Suppressor macrophage treated with lipopolysaccharide for 1 hour (primary cell): ENCODE measurements around the gene LRRK1.

Source experiments
- DNase-seq, 3 donors: peaks; one replicate each; pipeline ENCODE4 v3.0.0-alpha.2; 2020 to 2022

LRRK1 gene

DNA sequence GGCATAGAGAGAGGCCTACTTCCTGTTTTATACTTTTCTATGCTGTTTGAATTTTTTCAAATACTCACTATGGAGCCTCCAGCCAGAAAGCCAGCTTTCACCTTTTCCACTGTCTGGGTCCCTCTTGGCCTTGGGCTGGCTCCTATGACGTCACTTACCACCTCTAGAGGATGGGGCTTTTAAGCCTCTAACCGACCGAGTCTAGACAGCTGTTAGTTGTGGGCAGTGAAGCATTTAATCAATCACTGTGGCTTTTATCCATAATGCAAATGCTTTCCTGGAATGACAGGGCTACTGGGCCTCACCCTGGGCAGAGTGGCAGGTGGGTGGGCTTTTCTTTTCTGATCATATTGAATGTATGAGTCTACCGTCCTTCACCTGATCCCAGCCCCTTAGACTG lies 61.9 kb downstream of the LRRK1 start:
- DNase-seq: no peak

DNA sequence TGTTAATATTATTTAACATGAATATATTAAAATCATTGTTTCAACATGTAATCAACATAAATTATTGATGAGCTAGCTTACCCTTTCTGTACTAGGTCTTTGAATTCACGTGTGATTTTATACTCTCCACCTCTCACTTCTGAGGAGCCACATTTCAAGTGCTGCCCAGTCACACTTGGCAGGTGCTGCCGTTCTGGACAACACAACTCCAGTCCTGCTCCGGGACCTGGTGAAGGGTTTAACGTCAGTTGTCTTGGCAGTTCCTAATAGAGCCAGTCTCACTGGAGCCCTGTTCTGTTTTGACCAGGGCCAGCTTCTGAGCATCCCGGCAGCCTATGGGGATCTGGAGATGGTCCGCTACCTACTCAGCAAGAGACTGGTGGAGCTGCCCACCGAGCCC lies 64.1 kb downstream of the LRRK1 start:
- no peak for DNase-seq

GRCh38 chr15:100985401-100985800 lies 66.2 kb downstream of the LRRK1 start:
- DNase-seq: no peak

DNA sequence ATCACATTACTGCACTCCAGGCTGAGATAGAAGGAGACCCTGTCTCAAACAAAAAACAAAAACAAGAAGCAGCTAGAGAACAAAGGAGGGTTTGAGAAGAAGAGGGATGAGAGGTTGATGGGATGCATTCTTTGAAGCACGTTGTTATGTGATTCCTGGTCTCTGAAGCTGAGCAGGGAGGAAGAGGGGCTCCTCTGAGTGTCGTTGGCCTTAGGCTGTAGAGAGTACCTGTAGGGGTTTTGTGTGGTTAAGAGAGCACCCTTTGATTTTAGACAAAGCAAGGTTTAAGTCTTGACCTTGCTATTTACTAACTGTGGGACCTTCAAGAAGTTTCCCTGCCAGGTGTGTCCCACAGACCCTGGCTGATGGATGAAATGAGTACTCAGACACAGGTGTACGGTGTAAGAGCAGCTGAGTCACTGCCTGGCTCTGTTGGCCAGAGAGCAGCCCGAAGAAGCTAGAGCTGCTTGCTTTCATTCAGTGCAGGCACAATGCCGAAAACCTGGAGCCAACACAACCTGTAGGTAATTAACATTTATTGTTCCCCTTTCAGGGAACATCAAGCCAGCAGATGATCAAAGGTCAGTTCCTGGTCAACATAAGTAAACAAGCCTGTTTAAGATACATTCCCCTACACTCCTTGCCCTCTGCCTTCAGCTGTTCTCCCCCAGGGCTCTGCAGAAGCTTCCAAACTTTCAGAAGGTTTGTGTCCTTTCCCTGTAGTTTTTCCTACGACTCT lies 67.2 kb downstream of the LRRK1 start:
- no peak for DNase-seq

GRCh38 chr15:100987143-100987542 lies 68.0 kb downstream of the LRRK1 start:
- peak; percentile 73 to 82 (median 75) for DNase-seq

GRCh38 chr15:100988297-100988696 lies 69.1 kb downstream of the LRRK1 start:
- DNase-seq: no peak

DNA sequence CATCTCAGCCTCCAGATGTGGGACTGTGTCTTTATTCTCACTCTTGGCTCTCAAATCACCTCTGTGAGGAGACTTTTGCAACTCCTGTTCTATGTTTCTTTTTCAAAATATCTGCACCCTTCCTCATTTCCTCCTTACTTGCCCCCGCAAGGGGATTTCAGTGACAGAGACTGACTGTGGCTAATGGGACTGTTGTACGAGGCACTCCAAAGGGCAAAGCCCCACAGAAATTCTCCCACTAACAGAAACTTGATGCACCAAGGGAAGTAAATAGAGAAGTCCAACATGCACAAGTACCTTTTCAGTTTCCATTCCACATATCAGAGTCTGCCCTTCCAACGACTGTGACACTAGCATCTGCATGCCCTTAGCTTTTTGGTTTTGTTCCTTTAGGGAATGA lies 69.7 kb downstream of the LRRK1 start:
- DNase-seq: peak; percentile 66 to 73 (median 70)

- DNase-seq: no peak
Measured at GRCh38 chr15:100994597-100995446, 75.7 kb downstream of the LRRK1 start.

DNA sequence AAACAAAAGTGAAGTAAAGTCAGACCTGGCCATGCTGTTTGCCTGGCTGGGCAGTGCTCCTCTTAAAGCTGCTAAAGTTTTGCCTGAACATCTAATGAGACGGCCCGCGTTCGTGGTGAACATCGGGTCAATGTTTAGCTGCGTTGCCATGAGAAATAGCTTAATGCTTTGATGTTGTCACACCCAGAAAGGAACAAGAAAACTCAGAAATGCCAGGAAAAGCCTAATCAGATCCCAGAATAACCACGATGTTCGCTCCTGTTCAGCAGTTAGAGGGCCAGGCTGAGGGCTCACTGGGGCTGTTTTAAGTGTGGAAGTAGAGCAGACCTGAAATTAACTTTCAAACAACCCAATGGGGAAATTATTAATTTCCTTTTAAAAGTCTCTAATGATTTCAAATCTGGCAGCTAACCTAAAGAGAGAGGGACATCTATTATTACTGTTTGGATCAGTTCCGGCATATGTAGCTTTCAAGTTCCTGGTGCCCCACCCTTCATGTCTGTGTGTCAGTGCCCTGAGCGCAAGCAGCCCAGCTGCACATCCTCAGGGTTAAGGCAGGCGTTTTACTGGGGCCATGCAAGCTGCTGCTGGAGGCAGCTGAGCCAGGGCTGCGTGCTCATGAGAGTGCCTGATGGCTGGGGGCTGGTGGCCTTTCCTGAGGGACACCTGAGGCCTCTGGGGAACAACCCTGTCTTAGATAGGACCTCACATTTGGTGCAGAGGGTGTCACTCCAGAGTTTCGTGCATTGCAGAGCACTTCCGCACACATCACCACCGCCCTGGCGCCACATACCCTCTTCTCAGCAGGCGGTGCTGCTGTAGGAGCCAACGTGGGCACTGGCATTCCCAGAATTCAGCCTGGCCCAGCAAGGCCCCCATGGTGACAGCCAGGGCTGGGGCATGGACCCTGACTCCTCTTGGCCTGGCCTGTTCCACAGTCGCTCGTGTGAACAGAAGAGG lies 76.6 kb downstream of the LRRK1 start:
- DNase-seq: no peak

- DNase-seq: no peak
Measured at GRCh38 chr15:100997442-100997841, 78.3 kb downstream of the LRRK1 start.

DNA sequence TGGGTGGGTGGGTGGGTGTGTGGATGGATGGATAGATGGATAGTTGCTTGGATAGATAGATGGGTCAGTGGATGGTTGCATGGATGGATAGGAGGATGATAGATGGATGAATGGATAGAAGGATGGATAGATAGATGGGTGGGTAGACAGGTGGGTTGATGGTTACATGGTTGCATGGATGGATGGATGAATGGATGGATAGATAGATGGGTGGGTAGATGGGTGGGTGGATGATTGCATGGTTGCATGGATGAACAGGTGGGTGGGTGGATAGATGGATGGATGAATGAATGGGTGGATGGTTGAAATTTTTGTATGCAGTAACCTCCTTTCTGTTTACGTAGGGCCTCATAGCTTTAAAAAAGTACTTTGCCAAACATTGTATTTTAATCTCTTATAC lies 79.5 kb downstream of the LRRK1 start:
- no peak for DNase-seq

GRCh38 chr15:100999369-100999768 lies 80.2 kb downstream of the LRRK1 start:
- no peak for DNase-seq

DNA sequence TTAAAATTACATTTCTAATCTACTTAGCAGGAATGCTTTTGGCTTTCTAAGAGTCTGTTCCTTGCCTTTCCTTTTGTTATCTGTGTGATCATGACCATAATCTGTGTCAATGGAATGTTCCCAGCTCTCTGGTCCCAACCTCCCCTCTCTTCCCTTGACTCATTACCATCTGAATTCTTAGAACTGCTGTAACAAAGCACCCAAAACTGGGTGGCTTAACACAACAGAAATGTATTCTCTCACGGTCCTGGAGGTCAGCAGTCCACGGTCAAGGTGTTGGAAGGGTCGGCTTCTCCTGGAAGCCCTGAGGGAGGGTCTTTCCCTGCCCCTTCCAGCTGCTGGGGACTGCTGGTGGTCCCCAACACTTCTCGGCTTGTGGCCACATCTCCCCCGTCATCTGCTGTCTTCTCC lies 81.1 kb downstream of the LRRK1 start:
- no peak for DNase-seq

GRCh38 chr15:101001056-101001455 lies 81.9 kb downstream of the LRRK1 start:
- no peak for DNase-seq

DNA sequence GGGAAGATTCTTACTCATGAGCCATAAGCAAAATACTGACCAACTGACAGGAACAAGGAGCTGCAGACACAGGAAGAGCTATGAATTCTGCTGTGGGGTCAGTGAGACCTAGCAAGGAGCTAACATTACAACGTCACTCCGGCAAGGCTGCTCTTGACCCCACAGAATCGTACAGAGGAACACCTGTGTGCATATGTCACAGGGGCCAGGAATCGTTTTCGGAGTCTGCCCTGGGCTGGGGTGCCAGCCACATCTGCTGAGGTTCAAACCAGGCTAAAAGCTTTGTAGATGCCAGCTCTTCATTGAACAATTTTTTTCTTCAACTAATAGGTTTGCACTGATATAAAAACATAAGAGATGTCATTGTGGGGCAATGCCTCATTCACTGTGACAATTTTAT lies 82.6 kb downstream of the LRRK1 start:
- no peak for DNase-seq

GRCh38 chr15:101003081-101003480 lies 83.9 kb downstream of the LRRK1 start:
- peak; percentile 39 to 45 (median 41) for DNase-seq

GRCh38 chr15:101003706-101004105 lies 84.5 kb downstream of the LRRK1 start:
- DNase-seq: no peak

DNA sequence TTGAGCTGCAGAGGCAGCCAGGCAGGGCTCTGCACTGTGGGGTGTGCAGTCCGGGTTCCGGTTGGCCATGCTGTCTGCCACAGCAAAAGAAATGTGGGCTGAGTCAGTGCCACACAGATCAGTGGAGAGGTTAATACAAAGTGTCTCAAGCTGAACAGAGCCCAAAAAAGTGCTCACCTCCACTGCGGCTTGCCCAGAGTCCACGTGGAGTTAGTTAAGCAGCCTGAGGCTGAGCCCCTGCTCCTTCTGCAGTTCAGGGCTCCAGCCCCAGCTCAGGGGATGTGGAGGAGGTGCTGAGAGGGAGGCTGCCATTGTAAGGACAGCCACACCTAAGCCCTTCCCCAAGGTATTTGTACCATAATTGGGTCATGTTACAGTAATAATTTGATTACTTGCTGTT lies 85.3 kb downstream of the LRRK1 start:
- no peak for DNase-seq

- DNase-seq: no peak
Measured at GRCh38 chr15:101004986-101005747, 86.0 kb downstream of the LRRK1 start.

- DNase-seq: peak; percentile 93 to 95 (median 94)
Measured at GRCh38 chr15:101006931-101007691, 88.0 kb downstream of the LRRK1 start.
